AG09309 (cell line): ENCODE measurements around the gene COX7A2L.
A peak's percentile ranks its signal among the peaks of the same experiment; 100 is the strongest.
"Not testable (repeated sequence)": the region's sequence is repeated elsewhere in the genome, so short reads cannot be mapped to it uniquely, and the experiment has no call there.

Source experiments
- DNase-seq: peaks from one replicate; pipeline ENCODE4 v3.0.0-alpha.2; 2010; ENCODE audit warnings: low read depth
- H3K4me3 ChIP-seq: 2 replicates; pipeline ENCODE4 v1.5.1; 2011; ENCODE audit warnings: mild to moderate bottlenecking, low read depth, low read length, moderate library complexity; ENCODE audit not compliant: control insufficient read depth
- CTCF ChIP-seq: IDR thresholded peaks from 2 replicates; pipeline ENCODE4 v1.5.1; 2011; ENCODE audit warnings: mild to moderate bottlenecking, low read depth, low read length, inconsistent platforms; ENCODE audit not compliant: insufficient read depth, control insufficient read depth; ENCODE audit errors: missing control alignments

The COX7A2L gene

DNA sequence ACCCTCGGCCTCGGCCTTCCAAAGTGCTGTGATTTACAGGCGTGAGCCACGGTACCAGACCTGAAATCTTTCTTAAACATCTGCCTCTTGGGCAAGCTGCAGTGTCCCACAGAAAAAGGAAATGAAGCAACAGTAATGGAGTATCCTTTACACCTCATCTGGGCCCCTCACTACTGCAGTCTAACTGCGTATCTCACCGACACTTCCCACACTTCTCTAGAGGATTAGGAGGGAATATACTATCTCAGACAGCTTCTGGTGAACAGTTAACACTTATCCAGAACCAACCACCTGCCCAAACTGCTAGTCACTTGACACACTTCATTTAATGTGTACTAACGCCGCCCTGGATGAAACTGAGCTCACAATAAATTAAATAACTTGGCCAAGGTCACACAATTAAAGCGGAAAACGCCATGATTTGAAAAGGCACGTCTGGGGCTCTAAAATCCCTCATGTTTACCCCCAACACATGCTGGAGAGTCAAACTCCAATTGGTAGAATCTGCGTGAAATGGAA, 993 bp downstream of the COX7A2L start:
- no peak for DNase-seq
- H3K4me3 ChIP-seq, result peak overlapping the region; percentile 73
- no peak for TF ChIP-seq CTCF

GRCh38 chr2:42359304-42359964, 1.6 kb downstream of the COX7A2L start:
- DNase-seq, result no peak
- H3K4me3 ChIP-seq, result peak overlapping the region; percentile 73
- TF ChIP-seq CTCF, result no peak

DNA sequence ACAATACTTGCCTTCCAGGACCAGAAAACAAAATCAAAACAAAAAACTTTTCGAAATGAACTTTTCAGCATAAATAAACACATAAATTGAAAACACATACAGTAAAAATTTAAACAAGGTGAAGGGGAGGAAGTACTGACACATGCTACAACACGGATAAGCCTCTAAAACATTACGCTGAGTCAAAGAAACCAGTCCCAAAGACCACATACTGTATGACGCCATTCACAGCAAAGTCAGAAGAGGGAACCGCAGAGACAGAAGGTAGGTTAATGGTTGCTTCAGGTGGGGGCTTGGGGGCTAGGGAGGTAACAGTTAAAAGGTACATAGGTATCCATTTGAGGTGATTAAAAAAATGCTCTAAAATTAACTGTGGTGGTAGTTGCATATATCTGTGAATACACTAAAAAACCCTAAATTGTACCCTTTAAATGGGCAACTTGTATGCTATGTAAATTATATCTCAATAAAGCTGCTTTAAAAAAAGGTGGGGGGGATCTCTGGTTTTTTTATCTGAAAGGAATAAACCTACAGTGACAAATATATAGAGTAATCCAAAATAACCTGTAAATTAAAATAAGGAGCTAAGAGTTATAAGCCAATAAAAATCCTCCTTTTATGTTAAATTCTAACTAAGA, 7.1 kb downstream of the COX7A2L start:
- no peak for DNase-seq
- TF ChIP-seq CTCF, result no peak
- no peak overlapping the region for H3K4me3 ChIP-seq

GRCh38 chr2:42351864-42352263, 9.2 kb downstream of the COX7A2L start:
- DNase-seq, result no peak
- no peak overlapping the region for H3K4me3 ChIP-seq
- no peak for TF ChIP-seq CTCF

DNA sequence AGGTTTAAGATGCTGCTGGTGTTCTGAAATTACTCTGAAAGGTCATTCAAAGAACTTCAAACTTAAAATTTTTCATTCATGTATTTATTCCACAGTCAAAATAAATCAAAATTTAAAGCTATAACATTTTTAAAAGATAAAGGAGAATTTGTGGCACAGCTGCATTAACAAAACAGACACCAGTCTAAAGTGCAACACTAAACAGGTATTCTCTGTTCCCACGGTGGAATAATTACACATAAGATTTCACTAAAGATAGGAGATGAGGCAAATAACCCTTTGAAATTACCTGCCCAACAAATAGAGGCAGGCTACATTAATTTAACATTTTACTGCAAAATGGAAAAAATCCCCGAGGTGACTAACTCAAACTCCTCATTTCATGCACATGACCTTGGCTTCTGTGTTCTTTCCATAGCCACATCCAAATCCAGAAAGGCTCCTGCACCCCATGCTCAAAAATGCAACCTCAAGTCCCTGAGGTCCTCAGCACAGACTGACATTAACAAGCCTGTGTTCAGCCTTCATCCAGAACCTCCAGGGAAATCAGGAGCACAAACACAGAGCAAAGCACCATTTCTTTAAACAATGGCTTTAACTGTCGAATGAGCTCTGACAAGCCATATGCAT, 10.5 kb downstream of the COX7A2L start:
- no peak for DNase-seq
- no peak for TF ChIP-seq CTCF
- no peak overlapping the region for H3K4me3 ChIP-seq

GRCh38 chr2:42348113-42348805, 12.8 kb downstream of the COX7A2L start:
- TF ChIP-seq CTCF, result no peak
- DNase-seq, result no peak
- no peak overlapping the region for H3K4me3 ChIP-seq

DNA sequence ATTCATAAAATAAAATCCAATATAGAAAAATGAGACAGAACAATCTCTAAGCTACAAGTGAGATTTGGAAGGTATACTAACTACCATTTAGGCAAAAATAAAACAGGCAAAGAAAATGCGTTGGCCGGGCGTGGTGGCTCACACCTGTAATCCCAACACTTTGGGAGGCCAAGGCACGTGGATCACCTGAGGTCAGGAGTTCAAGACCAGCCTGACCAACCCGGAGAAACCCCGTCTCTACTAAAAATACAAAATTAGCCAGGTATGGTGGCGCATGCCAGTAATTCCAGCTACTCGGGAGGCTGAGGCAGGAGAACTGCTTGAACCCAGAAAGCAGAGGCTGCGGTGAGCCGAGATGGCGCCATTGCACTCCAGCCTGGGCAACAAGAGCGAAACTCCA, 13.5 kb downstream of the COX7A2L start:
- H3K4me3 ChIP-seq, DNase-seq: not testable (repeated sequence)

DNA sequence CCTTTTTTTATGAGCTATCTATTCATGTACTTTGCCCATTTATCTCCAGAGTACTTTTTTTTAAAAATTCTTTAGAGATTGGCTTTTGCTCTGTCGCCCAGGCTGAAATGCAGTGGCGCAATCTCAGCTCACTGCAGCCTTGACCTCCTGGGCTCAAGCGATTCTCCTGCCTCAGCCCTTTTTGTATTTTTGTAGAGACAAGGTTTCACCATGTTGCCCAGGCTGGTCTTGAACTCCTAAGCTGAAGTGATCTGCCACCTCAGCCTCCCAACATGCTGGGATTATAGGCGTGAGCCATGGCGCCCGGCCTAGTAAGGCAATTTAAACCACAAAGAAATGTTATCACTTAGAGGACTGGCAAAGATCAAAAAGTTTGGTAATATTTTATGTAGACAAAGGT, 14.2 kb downstream of the COX7A2L start:
- H3K4me3 ChIP-seq, DNase-seq: not testable (repeated sequence)
